H9 (cell line): ENCODE data around the gene NDOR1. TPM values are rescaled to one million over a fixed set of nuclear protein-coding genes. Genes with fewer than 3 reads are reported as not detected.
A peak's percentile ranks its signal among the peaks of the same experiment; 100 is the strongest.

ENCODE experiments used
- DNase-seq: peaks from one replicate; pipeline ENCODE4 v3.0.0-alpha.2; 2017
- H2AFZ ChIP-seq: one replicate; pipeline ENCODE4 v1.6.1; 2013; ENCODE audit warnings: mild to moderate bottlenecking, low read length, control low read depth, moderate library complexity
- H2AK5ac ChIP-seq: 2 replicates; pipeline ENCODE4 v1.6.1; 2013; ENCODE audit warnings: low read length, control low read depth, mixed read lengths; ENCODE audit not compliant: insufficient read length
- H2BK120ac ChIP-seq: one replicate; pipeline ENCODE4 v1.6.1; 2013; ENCODE audit warnings: low read depth, mild to moderate bottlenecking, low read length, control low read depth, inconsistent platforms; ENCODE audit not compliant: poor library complexity, severe bottlenecking
- H2BK12ac ChIP-seq: 2 replicates; pipeline ENCODE4 v1.6.1; 2013; ENCODE audit warnings: low read length, control low read depth, mixed read lengths, low read depth; ENCODE audit not compliant: insufficient read length
- H2BK15ac ChIP-seq: 2 replicates; pipeline ENCODE4 v1.6.1; 2013; ENCODE audit warnings: low read depth, low read length, control low read depth
- H2BK20ac ChIP-seq: one replicate; pipeline ENCODE4 v1.6.1; 2013; ENCODE audit warnings: low read depth, mild to moderate bottlenecking, low read length, control low read depth, inconsistent platforms; ENCODE audit not compliant: poor library complexity, severe bottlenecking
- H2BK5ac ChIP-seq: 2 replicates; pipeline ENCODE4 v1.6.1; 2013; ENCODE audit warnings: low read length, control low read depth, mixed read lengths; ENCODE audit not compliant: insufficient read length
- H3K14ac ChIP-seq: 2 replicates; pipeline ENCODE4 v1.6.1; 2013; ENCODE audit warnings: low read length, control low read depth; ENCODE audit not compliant: insufficient read depth
- H3K18ac ChIP-seq: 2 replicates; pipeline ENCODE4 v1.6.1; 2013; ENCODE audit warnings: low read depth, mild to moderate bottlenecking, mixed read lengths, low read length, control low read depth; ENCODE audit not compliant: insufficient read length
- H3K23ac ChIP-seq: 2 replicates; pipeline ENCODE4 v1.6.1; 2013; ENCODE audit warnings: low read length, control low read depth, mixed read lengths, low read depth; ENCODE audit not compliant: insufficient read length
- H3K23me2 ChIP-seq: 2 replicates; pipeline ENCODE4 v1.6.1; 2013; ENCODE audit warnings: low read depth, mild to moderate bottlenecking, mixed read lengths, low read length, control low read depth; ENCODE audit not compliant: insufficient read length, poor library complexity, severe bottlenecking
- H3K27ac ChIP-seq: 2 replicates; pipeline ENCODE4 v1.5.1; 2013; ENCODE audit warnings: low read length, control low read depth, mixed read lengths, low read depth; ENCODE audit not compliant: insufficient read length
- H3K27me3 ChIP-seq: 2 replicates; pipeline ENCODE4 v1.6.1; 2013; ENCODE audit warnings: low read length, control low read depth, inconsistent platforms; ENCODE audit not compliant: insufficient read depth
- H3K4ac ChIP-seq: 2 replicates; pipeline ENCODE4 v1.6.1; 2013; ENCODE audit warnings: low read depth, mild to moderate bottlenecking, control low read depth, inconsistent platforms, low read length, moderate library complexity
- H3K4me1 ChIP-seq: 2 replicates; pipeline ENCODE4 v1.6.1; 2013; ENCODE audit warnings: low read length, control low read depth, inconsistent platforms; ENCODE audit not compliant: insufficient read depth
- H3K4me2 ChIP-seq: 2 replicates; pipeline ENCODE4 v1.6.1; 2013; ENCODE audit warnings: low read length, control low read depth, mixed read lengths; ENCODE audit not compliant: insufficient read length, insufficient read depth
- H3K56ac ChIP-seq: 2 replicates; pipeline ENCODE4 v1.6.1; 2013; ENCODE audit warnings: low read depth, mild to moderate bottlenecking, mixed read lengths, low read length, control low read depth; ENCODE audit not compliant: insufficient read length
- H3K79me1 ChIP-seq: 2 replicates; pipeline ENCODE4 v1.6.1; 2013; ENCODE audit warnings: low read depth, mild to moderate bottlenecking, moderate library complexity, low read length, control low read depth, inconsistent platforms; ENCODE audit not compliant: insufficient read depth, poor library complexity, severe bottlenecking
- H3K79me2 ChIP-seq: 2 replicates; pipeline ENCODE4 v1.6.1; 2013; ENCODE audit warnings: low read length, control low read depth, inconsistent platforms; ENCODE audit not compliant: insufficient read depth
- H3K9ac ChIP-seq: 2 replicates; pipeline ENCODE4 v1.6.1; 2013; ENCODE audit warnings: low read length, control low read depth, mixed read lengths; ENCODE audit not compliant: insufficient read length; ENCODE audit errors: extremely low read depth
- H3K9me3 ChIP-seq: one replicate; pipeline ENCODE4 v1.6.1; 2013; ENCODE audit warnings: low read depth, low read length, inconsistent platforms; ENCODE audit not compliant: control insufficient read depth
- H3T11ph ChIP-seq: one replicate; pipeline ENCODE4 v1.6.1; 2013; ENCODE audit warnings: mild to moderate bottlenecking, low read length, control low read depth, inconsistent platforms
- H4K20me1 ChIP-seq: one replicate; pipeline ENCODE4 v1.6.1; 2013; ENCODE audit not compliant: control insufficient read depth, insufficient read length, insufficient read depth
- H4K5ac ChIP-seq: 2 replicates; pipeline ENCODE4 v1.6.1; 2013; ENCODE audit warnings: low read depth, mild to moderate bottlenecking, mixed read lengths, low read length, control low read depth; ENCODE audit not compliant: insufficient read length
- H4K8ac ChIP-seq: replicated peaks from 2 replicates; pipeline ENCODE4 v1.6.1; 2013; ENCODE audit warnings: low read length, control low read depth, mixed read lengths, low read depth; ENCODE audit not compliant: insufficient read length
- H4K91ac ChIP-seq: 2 replicates; pipeline ENCODE4 v1.6.1; 2013; ENCODE audit warnings: low read depth, mild to moderate bottlenecking, moderate library complexity, mixed read lengths, low read length, control low read depth; ENCODE audit not compliant: insufficient read length
- H3K27ac Mint-ChIP-seq, 3 experiments: 2 replicates in 2 of 3; 3 replicates in 1 of 3; pipeline ENCODE4 v1.8.0; 2020 to 2021; ENCODE audit warnings: mixed read lengths in 3 of 3, mild to moderate bottlenecking in 1 of 3, moderate library complexity in 1 of 3
- H3K27me3 Mint-ChIP-seq: 2 replicates; pipeline ENCODE4 v1.8.0; 2021; ENCODE audit warnings: low read depth, mild to moderate bottlenecking, moderate library complexity, mixed read lengths
- H3K36me3 Mint-ChIP-seq, 3 experiments: 2 replicates in 2 of 3; 3 replicates in 1 of 3; pipeline ENCODE4 v1.8.0; 2020 to 2021; ENCODE audit warnings: low read depth in 3 of 3, mixed read lengths in 3 of 3; ENCODE audit not compliant: insufficient read depth in 1 of 3
- H3K4me1 Mint-ChIP-seq, 2 experiments: 2 replicates each; pipeline ENCODE4 v1.8.0; 2020; ENCODE audit warnings: mixed read lengths in 2 of 2
- H3K4me3 Mint-ChIP-seq, 2 experiments: 2 replicates in 1 of 2; 3 replicates in 1 of 2; pipeline ENCODE4 v1.8.0; 2020 to 2021; ENCODE audit warnings: mild to moderate bottlenecking in 2 of 2, mixed read lengths in 2 of 2, moderate library complexity in 1 of 2
- H3K9me3 Mint-ChIP-seq, 2 experiments: 2 replicates in 1 of 2; 3 replicates in 1 of 2; pipeline ENCODE4 v1.8.0; 2020; ENCODE audit warnings: mild to moderate bottlenecking in 2 of 2, mixed read lengths in 2 of 2, moderate library complexity in 1 of 2
- WGBS: extraction: QIAGEN DNeasy Blood & Tissue Kit; methylation state at CpG from one replicate; pipeline ENCODE4 v1.1.7; 2013; ENCODE audit warnings: missing lambda C conversion rate, low lambda C conversion rate, mixed read lengths; ENCODE audit not compliant: insufficient read length; ENCODE audit errors: extremely low coverage; 5-methylcytosine and 5-hydroxymethylcytosine counted together
- total RNA-seq: library from RNA; stranded (reverse); gene quantifications from 2 replicates; pipeline ENCODE4 v1.2.1, GENCODE V29; 2021
- TF ChIP-seq, protein P1 (sequence below): fragments of 200-600 bp; sonication (generic); conservative IDR thresholded peaks from 3 replicates; pipeline ENCODE4 v1.8.0; 2021; ENCODE audit warnings: antibody characterized with exemption, mild to moderate bottlenecking

The NDOR1 gene
- total RNA-seq, 1 experiment from 2014 or later = 44.1 TPM

DNA sequence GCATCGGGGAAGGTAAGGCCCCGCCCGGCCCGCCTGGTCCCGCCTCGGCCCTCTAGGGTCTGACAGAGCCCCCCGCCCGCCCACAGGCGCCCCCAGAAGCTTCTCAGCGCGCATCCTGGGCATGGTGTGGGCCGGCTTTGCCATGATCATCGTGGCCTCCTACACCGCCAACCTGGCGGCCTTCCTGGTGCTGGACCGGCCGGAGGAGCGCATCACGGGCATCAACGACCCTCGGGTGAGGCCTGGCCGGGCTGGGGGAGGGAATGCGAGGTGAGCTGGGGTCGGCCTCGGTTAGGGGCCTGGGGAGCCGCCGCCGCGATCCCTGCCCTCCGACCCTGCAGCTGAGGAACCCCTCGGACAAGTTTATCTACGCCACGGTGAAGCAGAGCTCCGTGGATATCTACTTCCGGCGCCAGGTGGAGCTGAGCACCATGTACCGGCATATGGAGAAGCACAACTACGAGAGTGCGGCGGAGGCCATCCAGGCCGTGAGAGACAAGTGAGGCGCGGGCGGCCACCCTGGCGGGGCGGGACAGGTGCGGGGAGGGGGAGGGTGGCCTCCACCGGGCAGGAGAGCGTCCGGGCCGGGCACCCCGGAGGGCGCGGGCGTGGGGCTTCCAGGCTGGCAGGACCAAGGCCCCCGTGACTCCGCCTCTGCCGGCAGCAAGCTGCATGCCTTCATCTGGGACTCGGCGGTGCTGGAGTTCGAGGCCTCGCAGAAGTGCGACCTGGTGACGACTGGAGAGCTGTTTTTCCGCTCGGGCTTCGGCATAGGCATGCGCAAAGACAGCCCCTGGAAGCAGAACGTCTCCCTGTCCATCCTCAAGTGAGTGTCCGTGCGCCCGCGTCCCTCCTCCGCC is 42.8 kb upstream of the NDOR1 start:
- H4K91ac ChIP-seq = no peak overlapping the region
- H3K36me3 Mint-ChIP-seq = no peaks in the 10 kb centered on the region
- H2AK5ac ChIP-seq = no peak overlapping the region
- no peak overlapping the region for H3K56ac ChIP-seq
- no peak overlapping the region for H4K8ac ChIP-seq
- H2BK5ac ChIP-seq = no peak overlapping the region
- H3T11ph ChIP-seq = no peak overlapping the region
- peak; percentile 70 for DNase-seq
- H3K4me1 Mint-ChIP-seq = peaks cover 0 to 5% of the 10 kb centered on the region in 2 experiments; a peak in 1 of 4 replicates
- H3K27me3 ChIP-seq = peaks cover 42% of the 10 kb centered on the region; the same call in 1 of the 2 replicates
- H3K23me2 ChIP-seq = peaks cover 16% of the 10 kb centered on the region
- H2BK12ac ChIP-seq = no peak overlapping the region
- H3K27ac ChIP-seq = no peak overlapping the region
- no peak overlapping the region for H2AFZ ChIP-seq
- H3K79me2 ChIP-seq = no peaks in the 10 kb centered on the region
- no peak overlapping the region for H3K9ac ChIP-seq
- H3K9me3 Mint-ChIP-seq = no peaks in the 10 kb centered on the region; a peak in 1 of 5 replicates
- peak overlapping the region; percentile 70 for H3K4me2 ChIP-seq
- H2BK15ac ChIP-seq = no peak overlapping the region
- no peak overlapping the region for H2BK120ac ChIP-seq
- no peaks in the 10 kb centered on the region for H3K9me3 ChIP-seq
- peaks cover 96% of the 10 kb centered on the region for H3K27me3 Mint-ChIP-seq
- H4K20me1 ChIP-seq = peaks cover 2% of the 10 kb centered on the region
- TF ChIP-seq, protein P1, sequence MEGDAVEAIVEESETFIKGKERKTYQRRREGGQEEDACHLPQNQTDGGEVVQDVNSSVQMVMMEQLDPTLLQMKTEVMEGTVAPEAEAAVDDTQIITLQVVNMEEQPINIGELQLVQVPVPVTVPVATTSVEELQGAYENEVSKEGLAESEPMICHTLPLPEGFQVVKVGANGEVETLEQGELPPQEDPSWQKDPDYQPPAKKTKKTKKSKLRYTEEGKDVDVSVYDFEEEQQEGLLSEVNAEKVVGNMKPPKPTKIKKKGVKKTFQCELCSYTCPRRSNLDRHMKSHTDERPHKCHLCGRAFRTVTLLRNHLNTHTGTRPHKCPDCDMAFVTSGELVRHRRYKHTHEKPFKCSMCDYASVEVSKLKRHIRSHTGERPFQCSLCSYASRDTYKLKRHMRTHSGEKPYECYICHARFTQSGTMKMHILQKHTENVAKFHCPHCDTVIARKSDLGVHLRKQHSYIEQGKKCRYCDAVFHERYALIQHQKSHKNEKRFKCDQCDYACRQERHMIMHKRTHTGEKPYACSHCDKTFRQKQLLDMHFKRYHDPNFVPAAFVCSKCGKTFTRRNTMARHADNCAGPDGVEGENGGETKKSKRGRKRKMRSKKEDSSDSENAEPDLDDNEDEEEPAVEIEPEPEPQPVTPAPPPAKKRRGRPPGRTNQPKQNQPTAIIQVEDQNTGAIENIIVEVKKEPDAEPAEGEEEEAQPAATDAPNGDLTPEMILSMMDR = 0 out of 3 replicates have a peak, but pooled peaks have one; percentile 15
- no CpG with 5 or more reads among the region's 74 CpGs for WGBS
- H3K14ac ChIP-seq = no peak overlapping the region
- peak overlapping the region; percentile 50 to 82 for H3K4me3 Mint-ChIP-seq
- no peaks in the 10 kb centered on the region for H3K79me1 ChIP-seq
- no peak overlapping the region for H4K5ac ChIP-seq
- H3K18ac ChIP-seq = no peak overlapping the region
- no peak overlapping the region for H3K27ac Mint-ChIP-seq
- no peaks in the 10 kb centered on the region for H3K4me1 ChIP-seq
- H3K23ac ChIP-seq = no peak overlapping the region
- H3K4ac ChIP-seq = no peak overlapping the region
- no peak overlapping the region for H2BK20ac ChIP-seq
